GM21576 (cell line): ENCODE measurements around the gene BBS1.
"Not testable (repeated sequence)": the region's sequence is repeated elsewhere in the genome, so short reads cannot be mapped to it uniquely, and the experiment has no call there.

Experiments used
- ATAC-seq: cut with Tn5 transposase; IDR thresholded peaks from one replicate; pipeline ENCODE4 v1.9.1; 2021; ENCODE audit warnings: mild to moderate bottlenecking, moderate library complexity; ENCODE audit not compliant: unreplicated experiment

The BBS1 gene

GRCh38 chr11:66569076-66569475 is 58.6 kb downstream of the BBS1 start:
- ATAC-seq = no peak

GRCh38 chr11:66570079-66570849 is 59.8 kb downstream of the BBS1 start:
- ATAC-seq = no peak

- ATAC-seq = no peak
Observed at GRCh38 chr11:66570850-66571180, 60.4 kb downstream of the BBS1 start.

GRCh38 chr11:66579017-66579606 is 68.7 kb downstream of the BBS1 start:
- ATAC-seq = no peak

GRCh38 chr11:66580803-66581202 is 70.4 kb downstream of the BBS1 start:
- ATAC-seq = no peak

- ATAC-seq = no peak
Observed at GRCh38 chr11:66581261-66581660, 70.8 kb downstream of the BBS1 start.

- ATAC-seq = not testable (repeated sequence)
Observed at GRCh38 chr11:66582565-66583147, 72.2 kb downstream of the BBS1 start.
